GM18505 (cell line): ENCODE results near the gene SPDYE6.
"Not testable (repeated sequence)": the region's sequence is repeated elsewhere in the genome, so short reads cannot be mapped to it uniquely, and the experiment has no call there.

Experiments
- ATAC-seq: cut with Tn5 transposase; IDR thresholded peaks from one replicate; pipeline ENCODE4 v1.9.1; 2021; ENCODE audit not compliant: unreplicated experiment
- POLR2A ChIP-seq: IDR thresholded peaks from 4 replicates; pipeline ENCODE4 v1.6.1; 2011; ENCODE audit warnings: borderline replicate concordance; ENCODE audit not compliant: insufficient read depth, insufficient read length; ENCODE audit errors: extremely low read depth

The SPDYE6 gene, protein sequence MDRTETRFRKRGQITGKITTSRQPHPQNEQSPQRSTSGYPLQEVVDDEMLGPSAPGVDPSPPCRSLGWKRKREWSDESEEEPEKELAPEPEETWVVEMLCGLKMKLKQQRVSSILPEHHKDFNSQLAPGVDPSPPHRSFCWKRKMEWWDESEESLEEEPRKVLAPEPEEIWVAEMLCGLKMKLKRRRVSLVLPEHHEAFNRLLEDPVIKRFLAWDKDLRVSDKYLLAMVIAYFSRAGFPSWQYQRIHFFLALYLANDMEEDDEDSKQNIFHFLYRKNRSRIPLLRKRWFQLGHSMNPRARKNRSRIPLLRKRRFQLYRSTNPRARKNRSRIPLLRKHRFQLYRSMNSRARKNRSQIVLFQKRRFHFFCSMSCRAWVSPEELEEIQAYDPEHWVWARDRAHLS

DNA sequence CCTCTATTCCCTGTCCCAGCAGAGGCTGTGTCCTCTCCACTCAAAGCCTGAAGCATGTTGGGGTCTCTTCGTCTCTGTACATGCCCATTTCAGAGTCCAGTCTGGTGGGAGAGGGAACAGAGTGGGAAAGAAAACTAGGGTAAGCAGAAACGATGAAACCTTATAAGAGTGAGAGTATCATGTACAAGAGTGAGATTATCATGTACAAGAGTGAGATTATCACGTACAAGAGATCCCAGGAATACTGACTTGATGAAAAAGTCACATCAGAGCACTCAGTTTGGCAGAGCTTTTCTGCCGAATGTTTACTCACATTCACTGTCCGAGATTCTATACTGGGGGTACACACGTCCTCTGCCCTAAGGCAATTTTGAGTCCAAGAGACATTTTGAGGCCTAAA, at the start of gene SPDYE6:
SPDYE6 (minus strand) TSS at position 101 of the 400 bp plus-strand sequence. CDS start 421 bp downstream, outside the sequence.
- not testable (repeated sequence) for ATAC-seq

GRCh38 chr7:102404862-102405188, 48.6 kb upstream of the SPDYE6 start:
- ATAC-seq: not testable (repeated sequence)

DNA sequence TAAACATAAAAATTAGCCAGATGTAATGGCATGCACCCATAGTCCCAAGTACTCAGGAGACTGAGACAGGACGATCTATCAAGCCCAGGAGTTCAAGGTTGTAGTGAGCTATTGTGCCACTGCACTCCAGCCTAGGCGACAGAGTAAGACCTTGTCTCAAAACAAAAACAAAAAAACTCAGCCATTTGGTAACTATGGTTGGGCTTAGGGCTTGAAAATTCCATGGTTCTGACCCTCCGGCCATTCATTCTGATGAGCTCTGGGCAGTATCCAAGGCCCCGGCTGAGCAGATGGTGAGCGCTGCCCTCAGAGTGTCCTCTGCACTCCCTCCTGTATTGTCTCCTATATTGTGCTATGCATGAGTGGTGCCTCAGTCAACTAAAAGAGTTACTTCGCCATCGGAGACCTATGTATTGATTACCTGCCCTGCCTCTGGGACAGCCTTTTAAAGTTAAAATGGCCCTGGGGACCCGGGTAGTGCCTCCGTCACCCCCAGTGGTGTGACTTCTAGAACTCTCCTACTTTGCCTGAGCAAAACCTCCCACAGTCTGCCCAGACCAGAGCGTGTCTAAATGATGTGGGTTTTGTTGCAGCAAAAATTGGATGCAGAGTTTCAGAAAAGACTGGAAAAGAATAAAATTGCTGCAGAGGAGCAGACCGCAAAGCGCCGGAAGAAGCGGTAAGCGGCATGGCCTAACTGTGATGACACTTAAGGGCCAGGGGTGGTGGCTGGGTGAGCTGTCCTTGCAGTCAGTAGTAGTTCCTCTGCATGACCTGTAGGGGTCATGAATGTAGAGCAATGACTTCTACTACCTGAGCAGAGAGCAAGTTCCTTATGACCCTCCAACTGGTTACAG, 48.0 kb upstream of the SPDYE6 start:
- ATAC-seq: peak; percentile 71
- TF ChIP-seq POLR2A: no peak

DNA sequence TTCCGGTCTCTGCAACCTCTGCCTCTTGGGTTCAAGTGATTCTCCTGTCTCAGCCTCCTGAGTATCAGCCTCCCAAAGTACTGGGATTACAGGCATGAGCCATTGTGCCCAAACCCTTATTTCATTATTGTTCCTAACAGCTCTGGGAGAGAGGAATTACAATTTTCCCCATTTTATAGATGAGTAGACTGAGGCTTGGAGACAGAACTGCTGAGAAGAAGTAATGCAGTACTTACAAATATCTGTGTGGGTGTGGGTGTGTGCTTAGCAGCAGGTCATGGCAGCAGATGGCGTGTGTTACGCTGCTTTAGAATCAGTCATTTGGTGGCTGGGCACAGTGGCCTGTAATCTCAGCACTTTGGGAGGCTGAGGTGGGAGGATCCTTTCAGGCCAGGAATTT, 47.3 kb upstream of the SPDYE6 start:
- TF ChIP-seq POLR2A: no peak
- no peak for ATAC-seq

DNA sequence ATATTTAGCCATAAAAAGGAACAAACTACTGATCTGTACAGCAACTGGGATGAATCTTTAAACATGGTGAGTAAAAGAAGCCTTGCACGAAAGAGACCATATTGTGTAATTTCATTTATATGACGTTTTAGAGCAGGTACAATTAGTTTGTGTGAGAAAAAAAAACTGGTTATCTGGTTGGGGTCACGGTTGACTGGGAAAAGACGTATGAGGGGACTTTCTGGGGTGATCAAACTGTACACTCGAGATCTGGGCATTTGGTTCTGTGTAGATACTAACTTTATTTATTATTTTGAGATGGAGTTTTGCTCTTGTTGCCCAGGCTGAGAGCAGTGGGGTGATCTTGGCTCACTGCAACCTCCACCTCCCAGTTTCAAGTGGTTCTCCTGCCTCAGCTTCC, 44.1 kb upstream of the SPDYE6 start:
- no peak for TF ChIP-seq POLR2A
- no peak for ATAC-seq

- TF ChIP-seq POLR2A: no peak
- ATAC-seq: no peak
Observed at GRCh38 chr7:102398543-102398942, 42.3 kb upstream of the SPDYE6 start.

GRCh38 chr7:102396710-102397019, 40.4 kb upstream of the SPDYE6 start:
- no peak for ATAC-seq
- no peak for TF ChIP-seq POLR2A

- ATAC-seq: peak; percentile 95
- TF ChIP-seq POLR2A: peak; percentile 72
Observed at GRCh38 chr7:102395873-102396709, 39.8 kb upstream of the SPDYE6 start, which contains the start of gene PRKRIP1. Gene PRKRIP1 (plus strand): TSS chr7:102396363. CDS start chr7:102396412, 49 bp downstream.

GRCh38 chr7:102395592-102395872, 39.3 kb upstream of the SPDYE6 start:
- TF ChIP-seq POLR2A: no peak
- ATAC-seq: no peak

DNA sequence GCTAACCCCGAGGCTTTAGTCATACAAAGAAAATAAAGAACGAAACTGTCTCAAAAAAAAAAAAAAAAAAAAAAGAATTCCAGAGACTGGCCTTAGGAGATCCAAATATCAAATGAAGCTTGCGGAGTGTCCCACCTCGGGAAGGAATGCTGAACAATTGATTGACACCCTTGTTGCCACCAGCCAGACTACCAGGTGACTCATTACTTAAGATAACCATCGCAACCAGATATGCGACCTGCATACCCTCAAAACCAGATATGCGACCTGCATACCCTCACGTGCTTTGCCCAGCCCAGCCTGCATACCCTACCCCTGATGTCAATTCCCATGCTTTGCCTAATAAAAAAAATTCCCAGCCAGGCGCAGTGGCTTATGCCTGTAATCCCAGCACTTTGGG, 37.2 kb upstream of the SPDYE6 start:
- no peak for ATAC-seq
- no peak for TF ChIP-seq POLR2A

DNA sequence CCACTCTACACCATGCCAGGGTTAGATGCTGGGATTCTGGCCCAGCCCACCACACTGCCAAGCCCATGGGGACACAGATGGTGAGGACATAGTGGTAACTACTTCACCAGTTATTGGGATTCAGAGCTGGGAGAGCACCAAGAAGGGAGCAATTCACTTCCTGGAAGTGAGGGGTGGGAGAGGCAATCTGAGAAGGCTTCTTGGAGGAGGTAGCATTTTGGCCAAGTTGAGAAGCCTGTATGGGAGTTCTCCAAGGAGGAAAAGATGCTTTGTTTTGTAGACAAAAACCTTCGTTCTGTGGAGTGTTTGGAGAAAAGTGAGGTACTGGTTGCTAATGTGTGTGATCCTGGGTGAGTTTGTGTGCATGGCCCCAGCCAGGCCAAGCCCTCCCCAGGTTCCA, 36.1 kb upstream of the SPDYE6 start:
- TF ChIP-seq POLR2A: no peak
- ATAC-seq: no peak

- no peak for ATAC-seq
- TF ChIP-seq POLR2A: no peak
Observed at GRCh38 chr7:102390697-102391484, 34.6 kb upstream of the SPDYE6 start.

DNA sequence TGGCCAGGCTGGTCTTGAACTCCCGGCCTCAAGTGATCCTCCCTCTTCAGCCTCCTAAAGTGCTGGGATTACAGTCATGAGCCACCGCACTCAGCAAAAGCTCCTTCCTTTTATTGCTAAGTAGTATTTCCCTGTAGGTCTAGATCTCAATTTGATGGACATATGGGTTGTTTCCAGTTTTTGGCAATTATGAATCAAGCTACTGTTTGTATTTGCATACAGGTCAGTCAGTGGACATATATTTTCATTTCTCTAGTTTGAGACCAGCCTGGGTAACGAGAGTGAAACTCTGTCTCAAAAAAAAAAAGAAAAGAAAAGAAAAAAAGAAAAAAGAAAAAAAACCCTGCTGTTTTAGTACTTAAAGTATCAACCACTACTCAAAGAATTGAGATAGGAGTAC, 33.6 kb upstream of the SPDYE6 start:
- no peak for TF ChIP-seq POLR2A
- no peak for ATAC-seq
